Smooth muscle cell of the umbilical artery (primary cell): ENCODE measurements around the gene LRRC46. TPM values are rescaled to one million over a fixed set of nuclear protein-coding genes. Genes with fewer than 3 reads are reported as not detected.

Experiments used
- total RNA-seq: library from RNA; depleted of rRNA; stranded (reverse); fragments of >200 nt; gene quantifications from 2 replicates; pipeline ENCODE4 v1.2.3, GENCODE V29; 2014

LRRC46 gene
- total RNA-seq, result 0.09 TPM in 1 of 2 replicates, not detected in the other

GRCh38 chr17:47831003-47831933 lies at the start of gene LRRC46, which contains the start of gene MRPL10:
Gene LRRC46 (plus strand): TSS chr17:47831670. CDS start chr17:47831990, 320 bp downstream.
Gene MRPL10 (minus strand): TSS chr17:47831541. CDS start chr17:47831511, 30 bp downstream.

GRCh38 chr17:47821424-47822391 lies 9.8 kb upstream of the LRRC46 start, which contains the start of gene OSBPL7:
Gene OSBPL7 (minus strand): TSS chr17:47821794. CDS start chr17:47820278, 1,516 bp downstream.

GRCh38 chr17:47840742-47841487 lies 9.4 kb downstream of the LRRC46 start, which contains the start of gene SCRN2:
Gene SCRN2 (minus strand): TSS chr17:47841273. CDS start chr17:47840843, 430 bp downstream.

GRCh38 chr17:47850692-47851573 lies 19.5 kb downstream of the LRRC46 start, which contains the start of gene SP6:
Gene SP6 (minus strand): TSS chr17:47851163. CDS start chr17:47848429, 2,734 bp downstream.

Other genes with a start within 250 kb of the LRRC46 start
- 369 and 570 TPM in 2 replicates for gene KPNB1, start 181.8 kb upstream of the LRRC46 start, total RNA-seq
- 6.2 and 9.6 TPM in 2 replicates for gene TBKBP1, start 137.5 kb upstream of the LRRC46 start, total RNA-seq
- gene TBX21, start 98.4 kb upstream of the LRRC46 start, total RNA-seq, result not detected in 2 replicates
- 9.5 and 14.5 TPM in 2 replicates for gene OSBPL7, start 9.9 kb upstream of the LRRC46 start, total RNA-seq
- 10.4 and 19.5 TPM in 2 replicates for gene MRPL10, start 129 bp upstream of the LRRC46 start, total RNA-seq
- gene SCRN2, start 9.6 kb downstream of the LRRC46 start, total RNA-seq, result 32.2 and 52.6 TPM in 2 replicates
- gene SP6, start 19.5 kb downstream of the LRRC46 start, total RNA-seq, result 0.09 and 0.30 TPM in 2 replicates
- gene SP2, start 64.6 kb downstream of the LRRC46 start, total RNA-seq, result 0.89 and 1.4 TPM in 2 replicates
- 35.0 and 39.2 TPM in 2 replicates for gene PNPO, start 109.9 kb downstream of the LRRC46 start, total RNA-seq
- gene PRR15L, start 126.2 kb downstream of the LRRC46 start, total RNA-seq, result not detected in 2 replicates
- gene CDK5RAP3, start 139.4 kb downstream of the LRRC46 start, total RNA-seq, result 71.8 and 86.1 TPM in 2 replicates
- 33.1 and 95.3 TPM in 2 replicates for gene COPZ2, start 206.1 kb downstream of the LRRC46 start, total RNA-seq
- 233 and 532 TPM in 2 replicates for gene NFE2L1, start 216.7 kb downstream of the LRRC46 start, total RNA-seq